GM08714 (cell line): ENCODE results near the gene RXFP2.

Source experiments
- H3K4me3 ChIP-seq: fragments of 200-500 bp; sonication (Bioruptor generic); 2 replicates; pipeline ENCODE4 v1.5.1; 2014; ENCODE audit warnings: mild to moderate bottlenecking, low read length, inconsistent platforms
- ZNF274 ChIP-seq: IDR thresholded peaks from 2 replicates; pipeline ENCODE4 v1.6.1; 2012; ENCODE audit warnings: mild to moderate bottlenecking, low read depth, low read length

The RXFP2 gene

GRCh38 chr13:31786011-31786410 is 46.7 kb downstream of the RXFP2 start:
- no peak overlapping the region for H3K4me3 ChIP-seq
- TF ChIP-seq ZNF274: no peak

- no peak overlapping the region for H3K4me3 ChIP-seq
- TF ChIP-seq ZNF274: no peak
Measured at GRCh38 chr13:31790992-31791391, 51.7 kb downstream of the RXFP2 start.

- no peak for TF ChIP-seq ZNF274
- H3K4me3 ChIP-seq: no peak overlapping the region
Measured at GRCh38 chr13:31793246-31793645, 53.9 kb downstream of the RXFP2 start.

- no peak overlapping the region for H3K4me3 ChIP-seq
- TF ChIP-seq ZNF274: no peak
Measured at GRCh38 chr13:31794452-31794851, 55.1 kb downstream of the RXFP2 start.

GRCh38 chr13:31797154-31797775 is 57.9 kb downstream of the RXFP2 start:
- no peak overlapping the region for H3K4me3 ChIP-seq
- no peak for TF ChIP-seq ZNF274

GRCh38 chr13:31798189-31798588 is 58.9 kb downstream of the RXFP2 start:
- H3K4me3 ChIP-seq: no peak overlapping the region
- no peak for TF ChIP-seq ZNF274

- H3K4me3 ChIP-seq: no peak overlapping the region
- TF ChIP-seq ZNF274: no peak
Measured at GRCh38 chr13:31801088-31801487, 61.8 kb downstream of the RXFP2 start.

GRCh38 chr13:31803311-31803710 is 64.0 kb downstream of the RXFP2 start:
- TF ChIP-seq ZNF274: no peak
- H3K4me3 ChIP-seq: no peak overlapping the region

- TF ChIP-seq ZNF274: no peak
- no peak overlapping the region for H3K4me3 ChIP-seq
Measured at GRCh38 chr13:31805841-31806240, 66.5 kb downstream of the RXFP2 start.

GRCh38 chr13:31807090-31807541 is 67.8 kb downstream of the RXFP2 start:
- no peak for TF ChIP-seq ZNF274
- H3K4me3 ChIP-seq: no peak overlapping the region

- no peak overlapping the region for H3K4me3 ChIP-seq
- no peak for TF ChIP-seq ZNF274
Measured at GRCh38 chr13:31814536-31814935, 75.2 kb downstream of the RXFP2 start.

- no peak for TF ChIP-seq ZNF274
- H3K4me3 ChIP-seq: no peak overlapping the region
Measured at GRCh38 chr13:31815361-31816144, 76.2 kb downstream of the RXFP2 start.

- H3K4me3 ChIP-seq: no peak overlapping the region
- TF ChIP-seq ZNF274: no peak
Measured at GRCh38 chr13:31818236-31818635, 78.9 kb downstream of the RXFP2 start.

- TF ChIP-seq ZNF274: no peak
- no peak overlapping the region for H3K4me3 ChIP-seq
Measured at GRCh38 chr13:31824705-31825517, 85.6 kb downstream of the RXFP2 start.
